IPS-20b (cell line): ENCODE measurements around the gene MRGPRE.
A peak's percentile ranks its signal among the peaks of the same experiment; 100 is the strongest.

Experiments
- H3K27ac ChIP-seq: one replicate; pipeline ENCODE4 v1.5.1; 2013; ENCODE audit warnings: low read length
- H3K27me3 ChIP-seq: 2 replicates; pipeline ENCODE4 v1.6.1; 2013; ENCODE audit warnings: mild to moderate bottlenecking, low read length, inconsistent platforms; ENCODE audit not compliant: insufficient read depth
- H3K36me3 ChIP-seq: 2 replicates; pipeline ENCODE4 v1.6.1; 2013; ENCODE audit warnings: low read depth, mild to moderate bottlenecking, inconsistent platforms, low read length, moderate library complexity; ENCODE audit not compliant: insufficient read depth
- H3K4me1 ChIP-seq: 2 replicates; pipeline ENCODE4 v1.6.1; 2013; ENCODE audit warnings: mild to moderate bottlenecking, control low read depth, inconsistent platforms, low read length, moderate library complexity; ENCODE audit not compliant: insufficient read depth
- H3K4me3 ChIP-seq: 2 replicates; pipeline ENCODE4 v1.5.1; 2013; ENCODE audit warnings: mild to moderate bottlenecking, low read length, inconsistent platforms
- H3K9ac ChIP-seq: 2 replicates; pipeline ENCODE4 v1.6.1; 2013; ENCODE audit warnings: low read depth, mild to moderate bottlenecking, inconsistent platforms, low read length, moderate library complexity
- H3K9me3 ChIP-seq: 2 replicates; pipeline ENCODE4 v1.6.1; 2013; ENCODE audit warnings: mild to moderate bottlenecking, low read depth, low read length, inconsistent platforms; ENCODE audit not compliant: insufficient read depth

The MRGPRE gene

DNA sequence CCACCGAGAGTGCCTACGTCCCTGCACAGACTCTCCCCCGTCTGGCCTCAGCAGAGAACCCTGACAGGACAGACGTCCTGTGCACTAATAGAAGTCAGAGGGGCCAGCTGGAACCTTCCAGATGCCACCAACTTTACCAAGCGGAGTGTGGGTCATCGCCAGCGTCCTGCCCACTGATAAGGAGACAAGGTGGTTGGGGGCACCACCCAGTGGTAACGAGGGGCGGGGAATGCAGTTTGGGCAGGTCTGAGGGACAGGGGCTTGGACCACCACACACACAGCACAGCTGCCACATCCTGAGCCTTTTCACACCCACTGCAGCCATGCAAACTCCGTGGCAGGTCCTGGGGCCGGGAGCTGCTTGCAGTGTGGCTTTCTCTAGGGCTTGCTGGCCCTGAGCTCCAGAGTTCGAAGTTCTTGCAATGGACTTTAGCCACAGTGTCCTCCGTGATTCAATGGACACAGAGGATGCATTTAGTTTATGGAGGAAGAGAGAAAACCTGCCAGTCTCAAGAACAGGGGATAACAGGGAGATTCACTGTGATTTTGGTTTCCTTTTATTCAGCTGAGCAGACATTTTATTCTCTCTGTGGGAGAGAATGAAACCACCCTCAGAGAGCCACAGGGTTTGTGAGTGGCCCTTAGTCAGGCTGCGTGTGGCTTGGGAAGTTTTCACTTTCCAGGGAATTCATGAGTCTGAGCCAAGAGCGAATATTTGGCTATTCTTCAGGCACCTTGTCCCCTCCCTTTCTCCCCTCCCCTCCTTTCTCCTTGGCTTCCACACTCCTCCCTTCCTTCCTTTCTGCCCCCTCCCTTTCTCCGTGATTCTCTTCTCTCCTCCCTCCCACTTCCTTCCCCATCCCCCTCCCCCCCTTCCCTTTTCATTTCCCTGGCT lies 26.7 kb downstream of the MRGPRE start:
- H3K9me3 ChIP-seq, result no peaks in the 10 kb centered on the region
- no peak overlapping the region for H3K27ac ChIP-seq
- H3K9ac ChIP-seq, result no peak overlapping the region
- H3K36me3 ChIP-seq, result no peaks in the 10 kb centered on the region
- H3K27me3 ChIP-seq, result peaks cover 66% of the 10 kb centered on the region
- H3K4me1 ChIP-seq, result peaks cover 2% of the 10 kb centered on the region; the same call in 1 of the 2 replicates
- no peak overlapping the region for H3K4me3 ChIP-seq

DNA sequence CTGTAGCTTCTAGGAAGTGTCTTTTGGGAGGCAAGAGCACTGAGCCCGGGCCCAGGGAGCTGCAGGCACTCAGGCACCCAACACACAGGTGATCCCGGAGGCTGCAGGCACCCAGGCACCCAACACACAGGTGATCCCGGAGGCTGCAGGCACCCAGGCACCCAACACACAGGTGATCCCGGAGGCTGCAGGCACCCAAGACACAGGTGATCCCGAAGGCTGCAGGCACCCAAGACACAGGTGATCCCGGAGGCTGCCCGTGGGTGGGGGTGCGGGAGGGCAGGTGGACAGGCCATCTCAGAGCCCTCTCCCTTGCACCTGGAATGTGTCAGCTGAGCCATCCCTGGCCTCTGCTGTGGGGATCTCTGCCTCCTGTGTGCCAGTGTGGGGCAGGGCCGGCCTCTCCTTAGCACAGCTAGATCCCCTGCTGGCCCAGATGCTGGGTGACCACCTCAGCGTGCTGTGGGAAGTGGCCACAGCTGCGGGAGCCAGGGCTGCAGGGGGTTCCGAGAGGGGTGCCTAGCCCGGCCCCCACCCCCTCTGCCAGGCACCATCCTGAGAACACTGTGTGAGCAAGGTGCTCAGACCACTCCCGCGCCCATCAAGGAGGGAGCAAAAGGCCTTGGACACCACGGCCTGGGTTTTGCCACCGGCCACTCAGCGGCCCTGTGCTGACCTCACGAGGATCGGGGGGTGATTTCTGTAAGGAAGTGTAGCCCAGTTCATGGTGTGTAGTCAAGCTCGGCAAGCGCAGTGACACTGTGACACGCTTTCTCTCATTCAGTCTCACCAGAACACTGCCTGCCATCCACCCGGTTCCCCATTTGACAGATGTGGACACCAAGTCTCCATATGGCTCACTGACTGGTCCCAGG lies 27.8 kb downstream of the MRGPRE start:
- H3K27me3 ChIP-seq, result peaks cover 62% of the 10 kb centered on the region
- H3K9me3 ChIP-seq, result no peaks in the 10 kb centered on the region
- H3K9ac ChIP-seq, result no peak overlapping the region
- no peak overlapping the region for H3K4me3 ChIP-seq
- H3K4me1 ChIP-seq, result peaks cover 2% of the 10 kb centered on the region; the same call in 1 of the 2 replicates
- no peak overlapping the region for H3K27ac ChIP-seq
- no peaks in the 10 kb centered on the region for H3K36me3 ChIP-seq

DNA sequence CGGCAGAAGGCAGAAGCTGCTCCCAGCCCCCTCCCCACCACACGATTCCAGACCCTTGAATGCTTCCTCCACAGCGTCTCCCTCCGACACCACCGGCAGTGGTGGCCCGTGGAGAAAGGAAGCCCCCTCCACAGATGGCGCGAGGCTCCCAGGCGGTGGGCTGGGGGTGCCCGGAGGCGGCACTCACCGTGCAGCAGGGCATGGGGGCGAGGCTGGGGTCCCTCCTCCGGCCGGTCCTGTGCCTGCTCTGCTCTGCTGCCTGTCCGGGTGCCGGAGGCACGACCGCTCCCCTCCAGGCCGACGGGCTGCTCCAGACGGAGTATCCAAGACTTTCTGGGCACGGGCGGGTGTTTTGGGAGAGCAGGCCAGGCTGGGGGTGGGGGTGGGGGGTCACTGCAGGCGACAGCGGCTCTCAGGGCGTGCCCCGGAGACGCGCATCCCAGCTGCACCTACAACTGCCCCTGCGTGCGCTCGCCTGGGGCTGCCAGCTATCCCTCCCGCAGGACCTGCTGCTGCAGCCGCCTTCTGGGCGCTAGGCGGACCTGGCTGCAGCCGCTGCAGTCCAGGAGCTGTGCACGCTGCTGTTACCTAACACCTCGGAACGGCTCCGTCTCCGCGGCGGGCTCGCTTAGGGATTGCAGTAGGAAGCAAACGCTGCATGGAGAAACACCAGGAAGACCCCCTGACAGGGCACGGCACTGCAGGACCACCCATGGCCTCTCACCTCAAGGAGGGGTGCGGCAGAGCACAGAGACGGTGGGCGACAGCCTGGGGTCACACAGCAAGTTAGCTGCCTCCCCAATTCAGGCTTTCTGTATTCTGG lies 28.8 kb downstream of the MRGPRE start:
- peaks cover 55% of the 10 kb centered on the region for H3K27me3 ChIP-seq
- H3K4me1 ChIP-seq, result peaks cover 2% of the 10 kb centered on the region; the same call in 1 of the 2 replicates
- no peaks in the 10 kb centered on the region for H3K36me3 ChIP-seq
- no peaks in the 10 kb centered on the region for H3K9me3 ChIP-seq
- peak overlapping the region; percentile 67 for H3K4me3 ChIP-seq
- H3K27ac ChIP-seq, result no peak overlapping the region
- no peak overlapping the region for H3K9ac ChIP-seq

DNA sequence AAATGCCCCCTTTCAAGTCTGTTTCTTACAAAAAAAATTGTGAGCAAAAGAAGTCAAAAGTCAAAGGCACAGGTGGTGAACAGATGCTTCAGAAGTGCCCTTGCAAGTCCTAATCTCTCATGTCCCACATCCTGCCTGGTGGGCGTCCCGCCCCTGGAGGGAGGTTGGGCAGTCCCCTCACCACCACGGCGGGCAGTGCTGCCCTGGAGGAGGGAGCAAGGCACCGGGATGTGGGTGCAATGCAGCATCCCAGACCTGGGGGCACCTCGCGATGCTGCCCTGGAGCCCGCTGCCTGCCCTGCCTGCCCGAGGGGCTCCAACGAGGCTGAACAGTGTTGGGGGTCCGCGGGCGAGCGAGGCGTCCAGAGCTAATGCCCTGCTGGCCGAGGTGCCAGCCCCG lies 29.5 kb downstream of the MRGPRE start:
- Histone ChIP-seq H3K4me1 (peaks cover 2% of the 10 kb centered on the region; the same call in 1 of the 2 replicates), H3K9me3 (no peaks in the 10 kb centered on the region), H3K4me3 (peak overlapping the region; percentile 67; the same call in 1 of the 2 replicates), H3K27ac (no peak overlapping the region), H3K36me3 (no peaks in the 10 kb centered on the region), H3K9ac (no peak overlapping the region), H3K27me3 (peaks cover 55% of the 10 kb centered on the region)

DNA sequence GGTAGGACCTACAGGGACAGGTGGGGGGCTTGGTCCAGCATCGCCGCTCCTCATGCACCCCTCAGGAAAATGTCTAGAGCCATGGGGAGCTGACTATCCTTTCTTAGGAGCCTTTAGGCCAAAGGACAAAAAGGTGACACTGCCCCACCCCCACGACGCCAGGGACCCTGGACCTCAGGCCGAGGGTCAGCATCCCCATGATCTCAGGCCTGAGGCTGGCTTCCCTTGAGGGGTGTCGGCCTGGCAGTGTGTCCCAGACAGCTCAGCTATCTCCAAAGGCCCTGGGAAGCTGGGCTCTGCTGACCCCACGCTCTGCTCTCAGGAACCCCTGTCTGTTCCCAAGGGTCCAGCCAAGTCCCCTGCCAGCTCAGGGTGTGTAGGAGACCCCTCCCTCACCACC lies 29.9 kb downstream of the MRGPRE start:
- Histone ChIP-seq H3K27ac (no peak overlapping the region), H3K4me1 (peaks cover 2% of the 10 kb centered on the region; the same call in 1 of the 2 replicates), H3K27me3 (peaks cover 55% of the 10 kb centered on the region), H3K9ac (no peak overlapping the region), H3K36me3 (no peaks in the 10 kb centered on the region), H3K4me3 (no peak overlapping the region), H3K9me3 (no peaks in the 10 kb centered on the region)

DNA sequence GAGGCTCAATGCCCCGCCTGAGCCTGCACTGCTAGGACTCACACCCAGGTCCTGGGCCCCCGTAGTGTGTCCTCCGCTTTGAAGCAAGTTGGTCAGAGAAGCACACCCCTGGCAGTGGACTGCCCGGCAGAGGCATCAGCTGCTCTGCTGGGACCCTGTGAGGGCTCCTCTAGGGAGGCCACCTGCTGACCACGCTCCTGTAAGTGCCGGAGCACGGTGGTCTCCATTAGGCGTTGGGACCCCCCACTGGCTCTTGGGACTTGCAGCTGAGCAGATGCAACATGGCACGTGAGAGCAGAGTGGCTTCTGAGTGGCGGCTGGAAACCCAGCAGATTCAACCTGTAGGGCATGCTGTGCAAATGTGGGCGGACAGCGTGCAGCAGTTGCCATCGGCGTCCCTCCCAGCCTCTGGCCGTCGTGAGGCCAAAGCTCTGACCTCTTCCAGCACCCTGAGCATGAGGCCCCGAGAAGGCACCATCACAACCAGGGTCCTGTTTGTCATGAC lies 30.5 kb downstream of the MRGPRE start:
- H3K4me3 ChIP-seq, result no peak overlapping the region
- H3K27ac ChIP-seq, result no peak overlapping the region
- peaks cover 2% of the 10 kb centered on the region; the same call in 1 of the 2 replicates for H3K4me1 ChIP-seq
- H3K9ac ChIP-seq, result no peak overlapping the region
- no peaks in the 10 kb centered on the region for H3K9me3 ChIP-seq
- peaks cover 55% of the 10 kb centered on the region for H3K27me3 ChIP-seq
- no peaks in the 10 kb centered on the region for H3K36me3 ChIP-seq

DNA sequence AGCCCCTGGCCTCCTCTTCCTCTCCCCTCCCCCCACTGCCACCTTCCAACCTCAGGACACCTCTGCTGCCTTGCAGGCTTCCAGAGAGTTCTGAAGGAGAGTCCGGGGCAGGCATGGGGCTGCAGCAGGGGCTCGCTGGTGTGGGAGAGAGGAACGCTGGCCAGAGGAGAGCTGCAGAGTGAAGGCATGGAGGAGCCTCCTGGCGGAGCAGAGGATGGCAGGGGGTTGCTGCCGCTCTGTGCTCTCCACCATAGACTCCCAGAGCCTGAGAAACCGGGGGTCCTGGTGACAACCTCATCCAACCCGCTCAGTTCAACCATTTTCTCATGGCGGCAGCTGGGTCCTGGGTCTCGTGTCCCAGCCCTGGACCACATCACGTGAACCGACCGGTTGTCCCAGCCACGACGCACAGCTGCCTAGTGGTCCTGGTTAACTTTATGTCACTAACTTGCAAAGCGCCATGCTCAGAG lies 31.1 kb downstream of the MRGPRE start:
- Histone ChIP-seq H3K36me3 (no peaks in the 10 kb centered on the region), H3K27me3 (peaks cover 55% of the 10 kb centered on the region), H3K4me3 (no peak overlapping the region), H3K27ac (no peak overlapping the region), H3K9ac (no peak overlapping the region), H3K4me1 (peaks cover 2% of the 10 kb centered on the region; the same call in 1 of the 2 replicates), H3K9me3 (no peaks in the 10 kb centered on the region)

DNA sequence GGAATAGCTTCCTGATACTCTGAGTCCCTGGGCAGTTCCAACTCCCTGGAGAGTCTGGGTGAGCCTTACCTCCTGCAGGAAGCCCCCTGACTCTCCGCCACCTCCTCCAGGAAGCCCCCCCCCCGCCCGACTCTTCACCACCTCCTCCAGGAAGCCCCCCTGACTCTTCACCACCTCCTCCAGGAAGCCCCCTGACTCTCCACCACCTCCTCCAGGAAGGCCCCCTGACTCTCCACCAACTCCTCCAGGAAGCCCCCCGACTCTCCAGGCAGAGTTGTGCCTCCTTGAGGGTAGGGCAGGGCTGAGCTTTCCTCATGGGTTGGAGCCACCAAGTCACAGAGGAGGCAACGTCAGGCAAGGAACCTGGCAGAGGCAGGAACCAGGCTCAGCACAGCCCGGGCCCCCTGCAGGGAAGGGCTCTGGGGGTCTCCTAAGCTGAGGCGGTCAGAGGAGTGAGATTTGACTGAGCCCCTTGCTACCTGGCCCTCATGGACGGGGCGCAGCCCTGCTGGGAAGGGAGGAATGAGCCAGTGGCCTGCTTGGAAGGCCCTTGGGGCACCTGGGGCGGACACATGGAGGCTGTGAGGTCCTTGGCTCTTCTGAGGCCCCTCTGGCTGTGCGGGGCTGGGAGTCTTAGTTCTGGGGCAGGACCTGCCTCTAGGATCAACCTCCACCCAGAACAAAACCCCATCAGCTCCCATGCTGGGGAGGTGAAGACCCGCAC lies 31.7 kb downstream of the MRGPRE start:
- no peaks in the 10 kb centered on the region for H3K9me3 ChIP-seq
- H3K36me3 ChIP-seq, result no peaks in the 10 kb centered on the region
- H3K9ac ChIP-seq, result no peak overlapping the region
- peaks cover 2% of the 10 kb centered on the region; the same call in 1 of the 2 replicates for H3K4me1 ChIP-seq
- H3K27ac ChIP-seq, result no peak overlapping the region
- H3K4me3 ChIP-seq, result no peak overlapping the region
- peaks cover 51% of the 10 kb centered on the region for H3K27me3 ChIP-seq

DNA sequence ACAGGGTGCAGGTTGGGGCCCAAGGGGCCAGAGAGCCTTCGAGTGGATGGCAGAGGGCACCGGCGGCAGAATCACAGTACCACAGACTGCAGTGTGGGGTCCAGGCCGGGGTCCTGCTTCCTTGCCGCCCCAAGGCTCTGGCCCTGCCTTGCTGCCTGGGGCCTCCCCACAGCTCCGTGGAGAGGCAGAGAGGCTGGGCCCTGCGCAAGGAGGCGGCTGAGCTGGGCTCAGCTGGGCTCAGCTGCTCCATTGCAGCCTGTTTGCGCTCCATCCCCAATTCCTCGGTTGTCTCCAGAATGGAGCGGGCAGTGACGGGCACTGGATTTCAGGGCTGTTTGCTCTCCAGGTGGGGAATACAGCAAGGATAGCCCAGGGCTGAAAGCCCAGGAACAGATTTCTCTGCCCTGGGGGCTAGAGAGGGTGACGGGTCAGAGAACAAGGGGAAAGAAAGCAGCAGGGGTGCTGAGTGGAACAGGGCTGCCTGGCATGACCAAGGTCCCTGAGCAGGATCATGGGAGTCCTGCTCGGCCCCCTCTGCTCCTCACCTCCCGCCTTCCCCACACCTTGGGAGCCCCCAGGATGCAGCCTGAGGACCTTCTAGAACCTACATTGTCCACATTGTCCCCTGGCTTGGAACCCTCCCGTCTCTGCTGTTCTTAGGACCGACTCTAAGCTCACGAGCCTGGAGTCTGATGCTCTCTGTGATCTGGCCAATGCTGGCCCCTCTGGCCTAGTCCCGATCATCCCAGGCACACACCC lies 32.5 kb downstream of the MRGPRE start:
- Histone ChIP-seq H3K9me3 (no peaks in the 10 kb centered on the region), H3K4me1 (peaks cover 2% of the 10 kb centered on the region; the same call in 1 of the 2 replicates), H3K27ac (no peak overlapping the region), H3K9ac (no peak overlapping the region), H3K36me3 (no peaks in the 10 kb centered on the region), H3K4me3 (no peak overlapping the region), H3K27me3 (peaks cover 42% of the 10 kb centered on the region)

DNA sequence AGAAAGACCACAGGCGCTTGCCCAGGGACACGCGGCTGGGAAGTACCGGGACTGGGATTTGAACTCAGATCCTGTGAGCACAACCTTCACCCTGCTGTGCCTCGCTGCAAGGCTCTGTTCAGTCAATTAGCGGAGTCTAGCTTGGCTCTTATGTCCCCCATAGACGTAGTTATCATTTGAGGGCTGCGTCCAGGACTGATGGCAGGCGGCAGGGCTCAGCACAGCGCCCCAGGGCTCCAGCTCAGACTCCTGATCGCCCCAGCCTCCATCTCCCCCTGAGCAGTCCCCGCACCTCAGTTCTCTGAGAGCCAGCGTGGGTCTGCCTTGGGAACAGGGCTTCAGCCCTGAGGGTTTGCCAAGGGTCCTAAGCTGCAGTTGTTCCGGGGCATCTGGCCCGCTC lies 33.4 kb downstream of the MRGPRE start:
- Histone ChIP-seq H3K9me3 (no peaks in the 10 kb centered on the region), H3K4me1 (peaks cover 2% of the 10 kb centered on the region; the same call in 1 of the 2 replicates), H3K4me3 (no peak overlapping the region), H3K9ac (no peak overlapping the region), H3K27ac (no peak overlapping the region), H3K27me3 (peaks cover 33% of the 10 kb centered on the region), H3K36me3 (no peaks in the 10 kb centered on the region)
